ENCODE measurements around the gene BICDL1.

The BICDL1 gene

DNA sequence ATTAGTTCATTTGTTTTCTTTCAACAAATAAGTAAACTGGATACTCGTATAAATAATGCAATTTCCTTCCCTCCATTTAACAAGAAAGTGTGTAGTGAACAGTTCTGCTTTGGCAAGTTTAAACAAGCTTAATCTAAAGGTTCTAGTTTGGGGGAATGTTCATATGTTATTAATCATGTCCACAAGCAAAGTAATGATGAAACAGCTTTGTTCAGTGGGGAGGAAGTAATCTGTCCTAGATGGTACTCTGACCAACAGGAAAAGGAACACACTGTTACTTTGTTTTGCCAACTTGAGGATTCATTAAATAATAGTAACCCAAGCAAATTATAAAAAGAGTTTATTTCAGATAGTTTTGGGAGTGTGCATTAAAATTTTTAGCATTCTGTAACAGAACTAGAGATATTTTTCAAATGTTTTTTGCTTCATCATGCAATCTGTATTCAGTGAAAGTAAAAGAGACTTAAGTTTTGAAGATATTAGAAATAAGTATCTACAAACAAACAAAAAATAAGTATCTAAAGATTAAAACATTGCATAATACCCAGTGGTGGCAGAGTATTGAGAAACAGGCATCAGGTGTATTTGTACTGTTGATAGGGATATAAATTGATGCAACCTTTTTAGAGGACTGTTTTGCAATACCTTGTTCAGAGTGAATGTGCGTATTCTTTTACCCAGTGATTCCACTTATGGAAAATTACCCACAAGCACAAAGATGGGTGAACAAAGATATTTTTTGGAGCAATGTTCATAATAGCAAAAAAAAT is 66.4 kb downstream of the BICDL1 start:
- no peak for DNase-seq

DNA sequence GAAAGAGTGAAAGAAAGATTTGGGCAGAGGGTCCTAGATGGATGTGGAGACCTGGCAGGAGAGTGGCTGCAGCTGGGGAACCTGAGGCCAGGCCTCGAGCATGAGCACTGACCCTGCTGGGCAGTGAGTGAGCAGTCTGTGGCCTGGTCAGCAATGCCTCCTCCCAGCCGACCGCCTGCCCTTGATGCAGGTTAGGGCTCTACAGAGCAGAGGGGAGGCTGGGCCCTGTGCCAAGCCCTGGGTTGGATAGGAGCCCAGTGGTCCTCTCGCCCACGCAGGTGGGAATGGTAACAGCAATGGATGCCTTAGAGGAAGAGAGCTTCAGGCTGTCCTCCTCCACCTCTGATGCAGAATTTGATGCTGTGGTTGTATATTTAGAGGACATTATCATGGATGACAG is 67.7 kb downstream of the BICDL1 start:
- DNase-seq = no peak

DNA sequence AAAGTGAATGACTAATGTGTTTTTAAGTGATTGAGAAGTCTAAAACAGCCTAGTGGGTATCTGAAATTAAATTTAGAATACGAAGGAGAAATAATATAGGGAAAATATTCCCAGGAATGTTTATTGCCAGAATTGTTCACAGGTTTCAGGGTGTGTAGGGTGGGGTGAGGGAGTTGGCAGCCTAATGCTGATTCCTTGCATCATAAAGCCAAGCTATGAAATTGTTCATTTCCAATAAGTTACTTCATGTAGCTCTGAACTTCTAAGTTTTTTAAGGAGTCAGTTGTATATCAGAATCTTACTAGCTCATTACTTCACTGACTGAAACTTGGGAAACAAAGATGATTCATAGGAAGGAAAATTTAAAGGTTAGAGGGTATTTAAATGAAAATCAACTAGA is 71.2 kb downstream of the BICDL1 start:
- no peak for DNase-seq

DNA sequence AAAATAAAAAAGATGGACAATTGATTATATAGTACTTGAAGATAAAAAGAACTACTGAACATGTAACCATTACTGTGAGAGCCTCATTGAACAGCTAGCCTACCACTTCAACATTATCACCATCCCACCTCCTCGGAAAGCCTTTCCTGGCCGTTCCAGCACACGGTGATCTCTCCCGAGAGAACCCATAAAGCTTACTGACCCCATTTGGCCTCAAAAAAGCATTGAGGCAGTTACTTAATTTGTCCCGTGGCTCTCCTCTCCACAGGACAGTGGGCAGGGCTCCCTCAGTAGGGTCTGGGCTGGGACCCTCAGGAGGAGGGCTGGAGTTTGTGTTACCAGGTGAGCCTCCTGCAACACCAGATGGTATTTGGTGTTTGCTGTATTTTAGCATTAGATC is 71.7 kb downstream of the BICDL1 start:
- no peak for DNase-seq

DNA sequence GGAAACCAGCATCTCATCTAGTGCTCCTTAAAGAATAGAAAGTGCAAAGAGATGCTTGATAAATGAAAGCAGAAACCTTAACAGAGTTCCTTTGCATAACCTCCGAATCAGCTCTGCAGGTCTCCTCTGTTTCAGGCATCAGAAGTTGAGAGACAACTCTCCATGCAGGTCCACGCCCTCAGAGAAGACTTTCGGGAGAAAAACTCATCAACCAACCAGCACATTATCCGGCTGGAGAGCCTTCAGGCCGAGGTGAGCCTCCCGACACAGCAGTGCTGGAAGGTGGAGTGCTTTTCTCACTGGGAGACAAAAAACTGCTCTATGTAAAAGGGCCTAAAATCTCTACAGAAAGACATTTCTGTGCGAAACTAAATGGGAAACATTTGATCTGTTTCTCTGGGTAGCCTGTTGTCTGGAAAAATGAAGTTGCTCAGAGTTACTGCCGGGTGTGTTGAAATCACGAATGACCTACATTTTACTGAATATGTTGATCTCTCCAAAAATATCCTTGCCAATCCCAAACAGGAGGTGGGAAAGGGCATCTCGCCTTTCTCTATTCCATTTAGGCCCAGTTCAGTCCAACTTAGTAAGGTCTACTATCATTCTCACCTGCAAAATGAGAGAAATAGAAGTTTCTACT is 72.7 kb downstream of the BICDL1 start:
- DNase-seq = no peak

DNA sequence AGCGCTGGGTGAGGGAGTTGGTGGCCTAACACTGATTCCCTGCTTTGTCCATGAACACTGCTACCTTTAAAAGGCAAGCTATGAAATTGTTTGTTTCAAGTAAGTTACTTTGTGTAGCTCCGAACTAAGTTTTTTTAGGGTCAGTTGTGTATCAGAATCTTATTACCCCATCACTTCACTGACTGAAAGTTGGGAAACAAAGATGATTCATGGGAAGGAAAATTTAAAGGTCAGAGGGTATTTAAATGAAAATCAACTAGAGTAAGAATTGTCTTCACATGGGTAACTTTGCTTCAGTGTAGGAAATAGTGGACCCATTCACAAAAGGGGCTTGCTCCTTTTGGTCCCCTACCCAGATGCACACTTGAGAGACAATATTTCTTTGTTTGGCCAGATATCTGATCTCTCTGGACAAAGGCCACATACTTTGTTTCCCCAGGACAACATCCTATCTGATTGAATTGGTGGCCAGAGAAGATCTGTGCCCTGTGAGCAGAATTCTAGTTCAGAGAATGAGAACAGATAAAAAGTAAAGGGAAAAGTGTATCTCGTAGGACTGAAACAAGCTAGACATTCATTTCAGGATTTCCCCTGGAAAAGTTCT is 74.0 kb downstream of the BICDL1 start:
- DNase-seq = no peak

DNA sequence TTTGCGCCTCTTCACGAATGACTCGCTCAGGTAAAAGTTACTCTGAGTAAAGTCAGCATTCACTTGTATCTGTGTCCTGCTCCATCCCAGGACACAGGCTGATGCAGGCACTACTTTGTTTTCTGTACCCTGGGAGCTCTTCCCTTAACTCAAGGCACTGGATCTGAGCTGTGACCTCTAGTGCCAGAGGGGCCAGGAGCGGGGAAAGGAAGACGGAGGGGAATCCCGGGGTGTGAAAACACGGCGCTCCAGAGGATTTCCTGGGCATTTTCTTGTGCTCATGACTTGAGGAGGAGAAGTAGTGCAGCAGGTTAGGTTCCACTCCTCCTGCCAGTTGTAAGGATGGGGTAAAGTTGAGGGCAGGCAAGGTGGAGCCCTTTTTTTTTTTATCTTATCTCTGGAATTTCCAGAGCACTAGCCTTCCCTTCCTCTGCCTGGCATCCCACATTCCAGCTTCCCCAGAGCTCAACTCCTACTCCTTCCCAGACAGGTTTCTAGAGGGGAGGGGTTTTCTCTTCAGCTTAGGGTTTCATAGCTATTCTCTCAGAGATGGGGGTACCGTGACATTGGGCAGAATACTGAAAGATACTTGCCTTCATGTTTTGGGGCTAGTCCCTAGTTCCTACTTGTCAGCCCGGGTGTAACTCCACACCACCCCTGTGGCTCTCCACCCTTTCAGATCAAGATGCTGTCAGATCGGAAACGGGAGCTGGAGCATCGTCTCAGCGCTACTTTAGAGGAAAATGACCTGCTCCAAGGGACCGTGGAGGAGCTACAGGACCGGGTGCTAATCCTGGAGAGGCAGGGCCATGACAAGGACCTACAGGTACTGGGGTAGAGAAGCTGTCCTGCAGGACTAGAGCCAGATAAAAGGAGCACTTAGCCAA is 75.3 kb downstream of the BICDL1 start:
- DNase-seq = no peak

DNA sequence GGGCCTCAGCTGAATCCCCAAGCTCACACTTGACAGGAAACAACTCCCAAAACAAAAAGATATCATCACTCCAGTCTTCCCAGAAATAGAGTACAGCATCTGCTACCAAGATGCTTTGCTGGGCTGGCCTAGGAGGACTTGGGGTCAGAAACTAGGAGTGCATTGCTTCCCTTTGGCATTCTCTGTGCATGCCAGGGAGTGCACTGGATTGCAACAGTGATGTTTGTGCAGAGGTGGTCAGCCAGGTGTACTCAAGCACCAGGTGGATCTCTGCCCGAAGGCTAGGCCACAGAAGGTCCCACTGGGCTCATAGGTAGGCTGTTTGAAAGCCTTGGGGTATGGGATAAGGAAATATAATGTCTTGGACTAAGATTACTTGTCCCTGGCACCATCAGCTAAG is 76.4 kb downstream of the BICDL1 start:
- no peak for DNase-seq

DNA sequence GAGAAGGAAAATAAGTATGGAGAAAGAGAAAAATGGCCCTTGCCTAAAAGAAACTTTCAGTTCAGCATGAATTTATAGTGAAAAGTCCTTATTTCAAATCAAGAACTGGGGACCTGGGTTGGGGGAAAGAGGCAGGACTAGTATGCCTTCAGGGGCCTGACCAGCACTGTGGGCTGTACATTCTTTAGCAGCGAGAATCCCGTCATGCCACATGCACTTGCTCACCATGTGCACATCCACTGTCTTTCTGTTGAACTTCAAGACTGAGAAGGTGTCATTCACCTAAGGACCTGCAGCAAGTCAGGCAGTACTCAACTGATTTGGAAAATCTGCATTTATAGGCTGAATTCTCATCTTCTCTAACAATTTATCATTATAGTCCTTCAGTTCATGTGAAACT is 77.3 kb downstream of the BICDL1 start:
- no peak for DNase-seq

DNA sequence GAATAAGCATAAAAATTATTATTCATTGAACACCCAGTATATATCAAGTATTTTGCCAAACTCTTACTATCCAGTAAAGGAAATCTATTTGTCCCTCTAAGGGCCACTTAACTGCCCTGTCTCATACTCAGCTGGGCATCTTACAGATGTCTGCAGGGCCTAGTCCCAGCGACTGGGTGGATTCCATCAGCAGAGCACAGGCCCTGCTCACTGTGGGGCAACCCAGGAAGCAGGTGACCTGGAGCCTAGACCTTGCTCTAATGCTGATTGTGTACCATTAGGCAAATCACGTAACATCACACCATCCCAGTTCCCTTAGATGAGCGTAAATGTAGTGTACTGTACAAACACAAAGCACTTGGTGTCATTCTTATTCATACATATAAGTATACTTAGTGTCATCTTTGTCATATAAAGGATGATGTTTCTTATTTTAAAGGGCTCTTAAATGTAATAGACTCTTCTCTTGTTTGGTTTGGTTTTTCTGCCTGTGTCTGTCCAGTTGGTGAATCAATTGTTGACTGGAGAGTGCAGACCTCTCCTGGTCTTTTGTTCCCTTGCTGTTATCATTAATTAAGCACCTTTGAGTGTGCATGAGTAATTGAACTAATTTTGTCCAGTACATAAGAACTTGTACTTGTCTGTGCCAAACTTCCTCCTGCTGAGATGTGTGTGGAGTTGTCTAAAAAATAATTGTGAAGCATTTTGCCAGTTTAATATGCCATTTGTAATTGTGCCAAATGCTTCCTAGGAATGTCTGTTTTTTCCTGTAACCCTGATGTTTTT is 78.2 kb downstream of the BICDL1 start:
- no peak for DNase-seq

DNA sequence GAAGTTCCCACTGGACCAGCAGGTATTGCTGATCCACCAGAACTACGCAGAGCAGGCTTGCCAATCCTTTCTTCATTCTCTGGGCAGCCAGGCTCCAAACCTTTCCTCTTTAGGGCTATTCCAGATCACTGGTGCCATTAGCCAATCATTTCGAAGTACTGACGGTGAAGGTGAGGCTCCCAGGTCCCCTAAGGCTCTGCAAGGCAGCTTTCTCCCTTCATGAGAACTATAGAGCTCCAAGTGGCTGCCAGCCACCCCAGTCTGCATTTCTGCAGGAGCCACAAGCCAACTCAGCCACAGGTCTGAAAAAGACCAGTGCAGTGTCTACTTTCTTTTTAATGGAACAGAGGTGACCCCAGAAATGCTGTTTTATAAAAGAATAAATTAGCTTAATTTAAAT is 78.9 kb downstream of the BICDL1 start:
- no peak for DNase-seq

DNA sequence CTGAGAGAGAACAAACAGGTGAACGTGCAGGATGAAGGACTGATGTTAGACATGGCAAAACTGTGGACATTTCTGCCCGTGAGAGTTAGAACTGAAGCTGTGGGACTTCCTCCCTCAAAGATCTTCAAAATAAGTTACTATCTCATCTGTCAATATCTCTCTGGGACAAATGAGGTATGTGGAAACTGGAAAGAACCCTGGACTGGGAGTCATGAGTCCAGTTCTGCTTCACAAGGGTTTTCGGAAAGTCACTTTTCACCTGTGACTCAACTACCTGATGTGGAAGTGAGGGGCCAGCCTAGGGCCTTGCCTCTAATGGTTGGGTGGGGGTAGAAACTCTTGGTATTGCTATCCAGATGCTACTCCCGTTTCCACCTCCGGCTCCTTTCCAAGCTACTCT is 80.2 kb downstream of the BICDL1 start:
- DNase-seq = no peak

DNA sequence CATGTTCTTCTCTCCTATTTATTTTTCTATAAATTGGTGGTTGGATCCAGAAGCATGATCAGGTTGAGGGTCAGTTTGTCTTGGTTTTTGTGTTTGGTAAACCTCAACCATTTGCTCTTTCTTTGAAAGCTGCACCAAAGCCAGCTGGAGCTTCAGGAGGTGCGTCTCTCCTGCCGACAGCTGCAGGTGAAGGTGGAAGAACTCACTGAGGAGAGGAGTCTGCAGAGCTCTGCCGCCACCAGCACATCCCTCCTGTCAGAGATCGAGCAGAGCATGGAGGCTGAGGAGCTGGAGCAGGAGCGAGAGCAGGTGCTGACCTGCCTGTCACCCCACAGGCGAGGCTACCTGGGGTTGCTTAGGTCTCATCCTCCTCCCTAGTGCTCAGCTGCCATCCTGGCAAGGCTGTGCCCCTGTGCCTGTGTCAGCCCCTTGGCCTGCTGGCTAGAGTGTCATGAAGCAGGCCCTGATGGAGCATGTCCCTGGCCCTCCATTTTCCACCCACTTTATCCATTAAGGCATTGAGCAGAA is 82.5 kb downstream of the BICDL1 start:
- DNase-seq = no peak

DNA sequence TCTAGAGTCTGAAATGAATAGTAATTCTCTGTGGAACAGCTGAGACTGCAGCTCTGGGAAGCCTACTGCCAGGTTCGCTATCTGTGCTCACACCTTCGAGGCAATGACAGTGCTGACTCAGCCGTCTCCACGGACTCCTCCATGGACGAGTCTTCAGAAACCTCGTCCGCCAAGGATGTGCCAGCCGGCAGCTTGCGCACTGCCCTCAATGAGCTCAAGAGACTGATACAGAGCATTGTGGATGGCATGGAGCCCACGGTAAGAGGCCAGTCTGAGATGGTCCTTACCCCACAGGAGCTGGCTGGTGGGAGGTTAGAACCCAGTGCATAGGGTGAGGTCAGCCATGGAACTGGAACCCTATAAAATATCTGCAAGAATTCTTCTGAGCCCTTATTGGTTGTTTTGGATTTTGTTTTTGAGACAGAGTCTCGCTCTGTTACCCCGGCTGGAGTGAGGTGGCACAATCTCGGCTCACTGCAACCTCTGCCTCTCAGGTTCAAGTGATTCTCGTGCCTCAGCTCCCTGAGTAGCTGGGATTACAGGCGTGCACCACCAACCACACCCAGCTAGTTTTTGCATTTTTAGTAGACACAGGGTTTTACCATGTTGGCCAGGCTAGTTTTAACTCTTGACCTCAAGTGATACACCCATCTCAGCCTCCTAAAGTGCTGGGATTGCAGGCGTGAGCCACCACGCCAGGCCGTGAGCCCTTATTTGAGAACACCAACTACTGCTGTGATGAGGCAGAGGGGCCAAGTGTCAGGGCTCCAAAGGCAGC is 83.6 kb downstream of the BICDL1 start:
- no peak for DNase-seq

DNA sequence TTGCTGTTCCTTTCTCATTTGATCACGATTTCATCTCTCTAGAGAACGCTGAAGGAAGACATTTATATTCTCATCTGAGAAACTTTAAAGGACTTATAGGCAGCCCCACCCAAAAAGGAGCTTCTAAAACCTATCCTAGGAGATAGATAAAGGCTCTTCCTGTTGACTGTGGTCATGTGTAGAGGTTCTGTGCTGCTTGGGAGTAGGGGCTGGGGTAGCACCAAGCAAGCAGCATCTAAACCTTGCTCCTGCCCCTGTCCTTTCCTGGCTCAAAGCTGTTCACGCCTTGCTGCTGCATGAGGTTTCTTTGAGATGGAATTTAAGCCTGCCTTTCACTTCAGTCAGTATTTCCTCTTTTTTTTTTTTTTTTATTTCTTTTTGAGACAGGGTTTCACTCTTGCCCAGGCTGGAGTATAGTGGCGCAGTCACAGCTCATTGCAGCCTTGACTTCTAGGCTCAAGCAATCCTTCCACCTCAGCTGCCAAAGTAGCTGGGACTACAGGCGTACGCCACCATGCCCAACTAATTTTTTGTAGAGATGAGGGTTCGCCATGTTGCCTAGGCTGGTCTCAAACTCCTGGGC is 86.1 kb downstream of the BICDL1 start:
- no peak for DNase-seq

DNA sequence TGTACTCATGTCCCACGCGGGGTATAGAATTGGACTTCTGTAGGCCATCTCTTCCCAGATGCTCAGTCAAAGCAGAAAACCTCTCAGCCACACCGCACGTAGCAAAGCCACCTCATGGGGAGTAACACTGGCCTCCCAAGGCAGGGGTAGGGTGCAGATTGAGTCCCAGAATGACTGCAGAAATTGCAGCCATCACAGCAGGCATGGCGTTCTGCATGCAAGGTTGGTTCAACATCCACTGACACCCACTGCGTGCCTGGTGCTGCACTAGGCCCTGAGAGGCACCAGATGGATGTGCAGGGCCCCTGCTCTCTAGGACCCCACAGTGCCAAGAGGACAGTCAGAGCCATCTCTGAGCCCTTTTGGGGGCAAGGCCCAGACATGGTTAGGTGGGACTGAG is 87.6 kb downstream of the BICDL1 start:
- DNase-seq = no peak

DNA sequence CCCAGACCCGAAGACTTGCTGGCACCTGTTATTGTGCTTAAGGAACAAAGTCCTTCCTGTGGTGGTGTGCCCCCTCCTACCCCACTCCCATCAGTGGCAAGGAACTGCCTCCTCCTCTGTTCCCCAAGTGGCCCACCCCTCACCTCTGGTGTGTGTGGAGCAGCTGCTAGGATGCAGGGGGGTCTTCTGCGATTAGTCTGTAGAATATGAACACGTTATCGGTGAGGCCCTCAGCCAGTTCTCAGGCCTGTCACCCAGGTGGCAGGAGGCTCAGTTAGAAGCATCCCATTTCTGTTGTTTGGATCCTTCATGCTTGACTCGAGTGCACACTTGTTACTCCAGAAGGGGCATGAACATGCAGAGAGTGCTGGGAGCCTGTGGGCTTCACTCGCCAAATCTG is 88.2 kb downstream of the BICDL1 start:
- DNase-seq = no peak

DNA sequence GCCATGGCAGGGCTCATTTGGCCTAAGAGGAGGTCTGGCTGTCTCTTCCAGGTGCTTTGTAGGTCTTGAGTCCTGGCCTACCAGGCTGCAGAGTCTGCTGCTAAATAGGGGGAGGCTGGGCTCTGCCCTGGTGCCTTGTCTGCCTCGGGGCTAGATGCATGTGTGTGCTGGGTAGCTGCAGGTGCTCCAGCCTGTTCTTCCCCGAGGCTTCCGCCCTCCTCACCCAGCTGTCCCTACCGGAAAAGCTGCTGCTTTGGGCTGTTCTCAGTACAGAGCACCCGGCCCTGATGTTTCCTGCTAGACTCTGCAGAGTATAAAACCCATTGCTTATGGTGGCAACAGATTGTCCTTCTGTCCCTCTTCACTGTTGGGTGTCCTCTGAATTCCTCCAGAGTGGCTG is 89.8 kb downstream of the BICDL1 start:
- no peak for DNase-seq

DNA sequence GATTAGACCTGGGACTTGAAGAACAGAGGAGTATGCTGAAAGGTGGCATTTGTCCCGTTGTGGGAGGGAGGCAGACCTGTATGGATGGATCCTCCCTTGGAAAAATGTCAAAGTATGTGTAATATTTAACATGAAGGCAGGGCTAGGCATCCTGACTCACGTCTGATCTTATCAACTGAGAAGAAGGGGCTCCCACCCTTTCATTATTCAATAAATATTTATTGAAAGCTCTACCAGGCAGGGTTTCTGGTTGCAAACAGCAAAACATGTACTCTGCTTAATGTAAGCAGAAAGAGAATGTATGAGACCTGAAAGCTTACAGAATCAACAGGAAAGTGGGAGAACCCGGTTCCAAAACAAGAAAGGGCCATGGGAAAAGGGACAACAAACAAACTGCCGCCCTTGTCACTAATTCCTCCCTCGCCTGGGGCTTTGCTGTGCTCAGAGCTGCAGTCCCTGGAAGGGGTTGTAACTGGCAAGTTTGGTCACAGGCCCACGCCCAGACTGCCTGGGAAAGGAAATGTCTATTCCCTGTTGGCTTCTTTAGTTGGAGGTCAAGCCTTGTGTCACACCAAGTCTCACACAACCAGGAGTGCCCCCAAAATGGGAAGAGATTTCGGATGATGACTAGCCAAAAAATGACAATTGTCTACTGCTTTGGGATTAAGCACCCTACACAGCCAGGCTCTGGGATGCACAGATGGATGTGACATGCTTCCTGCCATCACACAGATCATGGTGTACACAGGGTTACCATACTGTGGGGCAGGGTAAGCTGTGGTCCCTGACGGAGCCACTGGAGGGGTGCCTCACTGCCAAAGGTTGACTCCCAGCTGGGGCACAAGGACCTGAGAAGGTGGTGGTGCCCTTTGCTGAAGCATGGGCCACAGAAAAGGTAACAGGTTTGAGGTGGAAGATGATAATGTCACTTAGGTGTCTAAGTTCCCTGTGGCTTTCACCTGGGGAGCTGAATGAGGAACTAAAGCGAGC is 90.7 kb downstream of the BICDL1 start:
- DNase-seq = no peak

DNA sequence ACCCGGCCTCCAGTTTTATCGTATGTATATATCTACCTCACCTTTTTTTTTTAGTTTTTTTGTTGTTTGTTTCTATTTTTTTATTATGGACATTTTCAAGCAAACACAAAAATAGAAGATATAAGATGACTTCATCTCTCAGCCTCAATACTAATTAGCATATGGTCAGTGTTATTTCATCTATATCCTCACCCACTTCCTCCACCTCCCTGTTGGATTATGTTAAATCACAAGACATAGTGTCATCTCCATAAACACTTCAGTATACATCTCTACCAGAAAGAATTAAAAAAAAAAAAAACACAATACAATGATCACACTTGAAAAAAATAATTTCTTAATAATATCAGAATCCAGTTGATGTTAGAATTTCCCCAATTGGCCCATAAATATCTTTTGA is 92.6 kb downstream of the BICDL1 start:
- no peak for DNase-seq
